ENCODE measurements around the gene VWA2. TPM values are rescaled to one million over a fixed set of nuclear protein-coding genes. Genes with fewer than 3 reads are reported as not detected.

The VWA2 gene
- total RNA-seq, 1 experiment from 2014 or later = not detected

- ChIA-PET RAD21 (ENCODE audit: low non-redundant PET in 1 of 2, low total read pairs in 2 of 2, uncharacterized antibody in 2 of 2, unreplicated experiment in 2 of 2) (no interaction called here), CTCF (no interaction called here), POLR2A (no interaction called here)
- no peak for DNase-seq (ENCODE audit: low read depth, low spot score)
- no peak overlapping the region for H2AFZ ChIP-seq (ENCODE audit: low read depth, low read length, poor library complexity, severe bottlenecking)
- intact Hi-C loops (cut with micrococcal nuclease) = no loop called here
- H4K20me1 ChIP-seq (ENCODE audit: insufficient read depth) = no peaks in the 10 kb centered on the region
- H3K27me3 ChIP-seq (ENCODE audit: insufficient read depth, low read length) = no peaks in the 10 kb centered on the region
- H3K9me2 ChIP-seq (ENCODE audit: insufficient read depth) = no peaks in the 10 kb centered on the region
- no peaks in the 10 kb centered on the region for H3K4me1 ChIP-seq (ENCODE audit: control insufficient read depth in 1 of 2, insufficient read depth in 2 of 2, low read length in 2 of 2)
- no peak for ATAC-seq
- H3K27ac ChIP-seq (ENCODE audit: low read depth, low read length) = no peak overlapping the region
- H3K9ac ChIP-seq (ENCODE audit: low read length) = no peak overlapping the region
- no peak overlapping the region for H3K4me2 ChIP-seq (ENCODE audit: low read length)
- TF ChIP-seq MAX (IDR thresholded peaks at IDR 0.05) (no peak), ZBTB33 (IDR thresholded peaks at IDR 0.05; ENCODE audit: extremely low read depth, insufficient replicate concordance, low read length) (no peak), POLR2A (IDR thresholded peaks at IDR 0.05; ENCODE audit: borderline replicate concordance, extremely low read depth, insufficient read depth, insufficient read length) (no peak), FOSL1 (IDR thresholded peaks at IDR 0.05; ENCODE audit: low read depth) (no peak), ELF1 (IDR thresholded peaks at IDR 0.05; ENCODE audit: borderline replicate concordance, low read depth) (no peak), ZFX (IDR thresholded peaks at IDR 0.05) (no peak), YY1 (IDR thresholded peaks at IDR 0.05; ENCODE audit: extremely low read depth, insufficient replicate concordance, low read depth, low read length) (no peak), SIN3A (IDR thresholded peaks at IDR 0.05; ENCODE audit: low read depth) (no peak)
- BruUV-seq (replicated peaks) = no TSS peak
- H3K9me3 ChIP-seq (ENCODE audit: control insufficient read depth in 1 of 2, insufficient read depth in 1 of 2, low read depth in 1 of 2, low read length in 2 of 2) = peaks cover 18% of the 10 kb centered on the region in 2 experiments; a peak in 3 of 4 replicates
- H3K79me2 ChIP-seq (ENCODE audit: insufficient read depth, low read length) = no peaks in the 10 kb centered on the region
- no peak overlapping the region for H3K4me3 ChIP-seq (replicated peaks in 1 of 2; ENCODE audit: low read depth in 1 of 2, low read length in 2 of 2)
- no peaks in the 10 kb centered on the region for H3K36me3 ChIP-seq (ENCODE audit: control insufficient read depth in 1 of 2, insufficient read depth in 2 of 2, low read length in 2 of 2)
Measured at GRCh38 chr10:114297136-114297705, 58.2 kb downstream of the VWA2 start.

Data from HCT116 (cell line).